Karpas-422 (cell line): ENCODE results near the gene GIPC1. TPM values are rescaled to one million over a fixed set of nuclear protein-coding genes. Genes with fewer than 3 reads are reported as not detected.

ENCODE experiments used
- DNase-seq: peaks from one replicate; pipeline ENCODE4 v3.0.0-alpha.2; 2015
- H2AFZ ChIP-seq: fragments of 200-600 bp; sonication (generic); 2 replicates; pipeline ENCODE4 v1.6.1; 2014; ENCODE audit warnings: antibody characterized with exemption, low read length, mixed read lengths
- H3K27ac ChIP-seq: fragments of 200-600 bp; sonication (generic); 2 replicates; pipeline ENCODE4 v1.5.1; 2014; ENCODE audit warnings: mild to moderate bottlenecking, low read length, moderate library complexity
- H3K27me3 ChIP-seq: fragments of 200-600 bp; sonication (generic); 2 replicates; pipeline ENCODE4 v1.6.1; 2014; ENCODE audit warnings: low read length, mixed read lengths
- H3K36me3 ChIP-seq: fragments of 200-600 bp; sonication (generic); 2 replicates; pipeline ENCODE4 v1.6.1; 2014; ENCODE audit warnings: low read length, mixed read lengths; ENCODE audit not compliant: insufficient read depth
- H3K4me1 ChIP-seq: fragments of 200-600 bp; sonication (generic); 2 replicates; pipeline ENCODE4 v1.6.1; 2014; ENCODE audit warnings: mild to moderate bottlenecking, low read length, mixed read lengths
- H3K4me2 ChIP-seq: fragments of 200-600 bp; sonication (generic); 2 replicates; pipeline ENCODE4 v1.6.1; 2014; ENCODE audit warnings: low read length, low read depth, mild to moderate bottlenecking; ENCODE audit not compliant: poor library complexity, severe bottlenecking
- H3K4me3 ChIP-seq: fragments of 200-600 bp; sonication (generic); 2 replicates; pipeline ENCODE4 v1.5.1; 2014; ENCODE audit warnings: mild to moderate bottlenecking, antibody characterized with exemption, low read length, mixed read lengths
- H3K79me2 ChIP-seq: fragments of 200-600 bp; sonication (generic); 2 replicates; pipeline ENCODE4 v1.6.1; 2014; ENCODE audit warnings: mild to moderate bottlenecking, low read length, mixed read lengths
- H3K9ac ChIP-seq: fragments of 200-600 bp; sonication (generic); 2 replicates; pipeline ENCODE4 v1.6.0; 2014; ENCODE audit warnings: low read length
- H3K9me2 ChIP-seq: fragments of 200-600 bp; sonication (generic), shearing (Covaris generic); replicated peaks from 2 replicates; pipeline ENCODE4 v1.6.0; 2014; ENCODE audit warnings: mild to moderate bottlenecking, low read length, moderate library complexity; ENCODE audit not compliant: insufficient read depth
- H3K9me3 ChIP-seq: fragments of 300-700, 200-600 bp; sonication (generic); 2 replicates; pipeline ENCODE4 v1.6.1; 2014; ENCODE audit warnings: low read length, mixed read lengths
- H4K20me1 ChIP-seq: fragments of 200-600 bp; sonication (generic); 2 replicates; pipeline ENCODE4 v1.6.1; 2014; ENCODE audit warnings: mild to moderate bottlenecking, antibody characterized with exemption, low read length, low read depth; ENCODE audit not compliant: insufficient read depth
- total RNA-seq: library from RNA; depleted of rRNA; stranded (reverse); fragments of >200 nt; shearing (Covaris generic); gene quantifications from 2 replicates; pipeline ENCODE4 v1.2.3, GENCODE V29; 2014; ENCODE audit warnings: low replicate concordance

Gene GIPC1
- total RNA-seq, 1 experiment from 2014 or later = 1.9 TPM

DNA sequence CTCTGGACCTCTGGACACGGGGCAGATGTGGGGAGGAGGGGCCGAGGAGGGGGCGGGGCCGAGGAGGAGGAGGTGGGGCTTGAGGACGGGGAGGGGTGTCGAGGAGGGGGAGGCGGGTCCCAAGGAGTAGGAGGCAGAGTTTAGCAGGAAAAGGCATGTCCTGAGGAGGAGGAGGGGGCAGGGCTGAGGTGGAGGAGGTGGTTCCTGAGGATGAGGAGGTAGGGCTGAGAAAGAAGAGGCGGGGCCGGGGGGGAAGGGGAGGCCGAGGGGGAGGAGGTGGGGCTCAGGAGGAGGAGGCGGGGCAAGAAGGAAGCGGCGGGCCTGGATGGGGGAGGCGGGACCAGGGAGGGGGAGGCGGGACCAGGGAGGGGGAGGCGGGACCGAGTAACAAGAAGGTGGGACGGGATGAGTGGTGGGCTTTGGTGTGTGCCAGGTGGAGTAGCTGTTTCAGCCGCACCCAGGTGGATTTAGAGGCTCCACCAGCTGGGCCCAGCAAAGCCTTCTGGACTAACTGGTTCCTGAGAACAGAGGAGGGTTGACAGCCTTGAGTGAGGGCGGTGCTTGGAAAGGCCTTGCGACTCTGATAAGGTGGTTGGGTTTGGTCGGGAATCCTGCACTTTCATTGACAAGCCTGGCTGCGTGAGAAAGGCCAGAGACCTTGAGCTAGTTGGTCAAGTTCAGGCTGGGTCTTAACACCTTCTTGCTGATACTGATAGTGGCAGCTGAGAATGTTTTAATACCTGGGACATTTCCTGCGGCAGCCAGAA lies 41.2 kb upstream of the GIPC1 start:
- no peaks in the 10 kb centered on the region for H3K36me3 ChIP-seq
- H3K27me3 ChIP-seq = no peaks in the 10 kb centered on the region
- peak overlapping the region; percentile 40; the same call in 1 of the 2 replicates for H3K4me3 ChIP-seq
- peaks cover 8% of the 10 kb centered on the region for H3K4me1 ChIP-seq
- no peak overlapping the region for H2AFZ ChIP-seq
- no peak overlapping the region for H3K9ac ChIP-seq
- peaks cover 14% of the 10 kb centered on the region; the same call in 1 of the 2 replicates for H4K20me1 ChIP-seq
- H3K9me3 ChIP-seq = no peaks in the 10 kb centered on the region
- H3K4me2 ChIP-seq = peak overlapping the region; percentile 56
- no peaks in the 10 kb centered on the region for H3K9me2 ChIP-seq
- peak; percentile 90 for DNase-seq
- no peak overlapping the region for H3K27ac ChIP-seq
- peaks cover 62% of the 10 kb centered on the region for H3K79me2 ChIP-seq

GRCh38 chr19:14533450-14533849 lies 37.5 kb upstream of the GIPC1 start:
- peaks cover 25% of the 10 kb centered on the region for H3K4me1 ChIP-seq
- no peak overlapping the region for H3K9ac ChIP-seq
- no peak overlapping the region for H3K4me3 ChIP-seq
- H3K9me2 ChIP-seq = no peaks in the 10 kb centered on the region
- no peak overlapping the region for H2AFZ ChIP-seq
- H3K27ac ChIP-seq = no peak overlapping the region
- no peak overlapping the region for H3K4me2 ChIP-seq
- DNase-seq = no peak
- H3K27me3 ChIP-seq = no peaks in the 10 kb centered on the region
- H3K79me2 ChIP-seq = peaks cover 63% of the 10 kb centered on the region
- peaks cover 14% of the 10 kb centered on the region; the same call in 1 of the 2 replicates for H4K20me1 ChIP-seq
- no peaks in the 10 kb centered on the region for H3K9me3 ChIP-seq
- no peaks in the 10 kb centered on the region for H3K36me3 ChIP-seq

GRCh38 chr19:14530506-14530905 lies 34.6 kb upstream of the GIPC1 start:
- peak overlapping the region; percentile 72 for H3K27ac ChIP-seq
- H2AFZ ChIP-seq = no peak overlapping the region
- peaks cover 20% of the 10 kb centered on the region for H3K4me1 ChIP-seq
- no peaks in the 10 kb centered on the region for H4K20me1 ChIP-seq
- H3K9me3 ChIP-seq = no peaks in the 10 kb centered on the region
- H3K36me3 ChIP-seq = no peaks in the 10 kb centered on the region
- DNase-seq = peak; percentile 62
- peak overlapping the region; percentile 92 for H3K4me2 ChIP-seq
- H3K9me2 ChIP-seq = no peaks in the 10 kb centered on the region
- H3K79me2 ChIP-seq = peaks cover 48% of the 10 kb centered on the region
- peak overlapping the region; percentile 91 for H3K4me3 ChIP-seq
- H3K27me3 ChIP-seq = no peaks in the 10 kb centered on the region
- peak overlapping the region; percentile 84 for H3K9ac ChIP-seq

- H3K79me2 ChIP-seq = peaks cover 48% of the 10 kb centered on the region
- peak overlapping the region; percentile 91 for H3K4me3 ChIP-seq
- H3K4me1 ChIP-seq = peaks cover 20% of the 10 kb centered on the region
- H4K20me1 ChIP-seq = no peaks in the 10 kb centered on the region
- H3K4me2 ChIP-seq = peak overlapping the region; percentile 92
- peak; percentile 72 for DNase-seq
- H3K9me2 ChIP-seq = no peaks in the 10 kb centered on the region
- H3K9me3 ChIP-seq = no peaks in the 10 kb centered on the region
- peak overlapping the region; percentile 72 for H3K27ac ChIP-seq
- H3K36me3 ChIP-seq = no peaks in the 10 kb centered on the region
- no peaks in the 10 kb centered on the region for H3K27me3 ChIP-seq
- H2AFZ ChIP-seq = peak overlapping the region; percentile 50; the same call in 1 of the 2 replicates
- H3K9ac ChIP-seq = peak overlapping the region; percentile 84
Observed at GRCh38 chr19:14530005-14530348, 34.0 kb upstream of the GIPC1 start.

DNA sequence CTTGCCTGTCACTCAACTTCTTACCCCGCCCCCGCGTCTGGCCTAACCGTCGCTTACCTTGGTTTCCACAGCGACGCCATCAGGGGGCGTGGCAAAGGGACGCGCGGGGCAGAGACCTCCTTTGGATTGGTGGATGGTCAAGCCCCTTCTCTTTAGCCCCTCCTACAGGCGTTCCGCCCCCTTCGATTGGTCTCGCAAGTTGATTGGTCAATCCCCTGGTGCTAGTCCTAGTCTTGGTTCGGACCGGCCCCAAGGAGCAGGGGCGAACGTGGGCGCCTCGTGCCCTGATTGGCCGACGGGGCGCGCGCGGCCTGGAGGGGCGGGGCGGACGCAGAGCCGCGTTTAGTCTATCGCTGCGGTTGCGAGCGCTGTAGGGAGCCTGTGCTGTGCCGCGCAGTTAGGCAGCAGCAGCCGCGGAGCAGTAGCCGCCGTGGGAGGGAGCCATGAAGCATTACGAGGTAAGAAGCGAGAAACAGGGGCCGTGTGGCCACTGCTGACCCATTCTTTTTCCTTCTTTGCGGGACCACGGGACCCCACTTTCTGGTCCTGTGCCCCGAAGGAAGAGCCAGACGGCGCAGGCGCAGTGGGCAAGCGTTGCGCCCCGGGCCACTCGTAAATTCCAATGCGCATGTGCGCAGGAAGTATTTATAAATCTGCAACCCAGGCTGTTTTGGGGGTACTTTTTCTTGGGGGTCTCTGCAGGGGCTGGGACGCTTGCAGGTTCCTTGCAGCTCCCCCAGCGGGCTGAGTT lies 33.5 kb upstream of the GIPC1 start, which contains the start of gene TECR:
TSS of gene TECR (plus strand) at position 341 of the 751 bp plus-strand sequence. CDS start at position 444, 103 bp downstream.
- peak within 1 kb of the TSS; percentile 91 for H3K4me3 ChIP-seq
- no peaks in the 10 kb centered on the region for H3K36me3 ChIP-seq
- peak within 1 kb of the TSS; percentile 84 for H3K9ac ChIP-seq
- peak within 1 kb of the TSS; percentile 92 for H3K4me2 ChIP-seq
- H3K27me3 ChIP-seq = no peaks in the 10 kb centered on the region
- H3K79me2 ChIP-seq = peaks cover 43% of the 10 kb centered on the region
- no peaks in the 10 kb centered on the region for H4K20me1 ChIP-seq
- H3K4me1 ChIP-seq = peaks cover 20% of the 10 kb centered on the region
- peak within 1 kb of the TSS; percentile 84 for H2AFZ ChIP-seq
- no peaks in the 10 kb centered on the region for H3K9me3 ChIP-seq
- peak within 1 kb of the TSS; percentile 72 for H3K27ac ChIP-seq
- DNase-seq = peak; percentile 100
- H3K9me2 ChIP-seq = no peaks in the 10 kb centered on the region

DNA sequence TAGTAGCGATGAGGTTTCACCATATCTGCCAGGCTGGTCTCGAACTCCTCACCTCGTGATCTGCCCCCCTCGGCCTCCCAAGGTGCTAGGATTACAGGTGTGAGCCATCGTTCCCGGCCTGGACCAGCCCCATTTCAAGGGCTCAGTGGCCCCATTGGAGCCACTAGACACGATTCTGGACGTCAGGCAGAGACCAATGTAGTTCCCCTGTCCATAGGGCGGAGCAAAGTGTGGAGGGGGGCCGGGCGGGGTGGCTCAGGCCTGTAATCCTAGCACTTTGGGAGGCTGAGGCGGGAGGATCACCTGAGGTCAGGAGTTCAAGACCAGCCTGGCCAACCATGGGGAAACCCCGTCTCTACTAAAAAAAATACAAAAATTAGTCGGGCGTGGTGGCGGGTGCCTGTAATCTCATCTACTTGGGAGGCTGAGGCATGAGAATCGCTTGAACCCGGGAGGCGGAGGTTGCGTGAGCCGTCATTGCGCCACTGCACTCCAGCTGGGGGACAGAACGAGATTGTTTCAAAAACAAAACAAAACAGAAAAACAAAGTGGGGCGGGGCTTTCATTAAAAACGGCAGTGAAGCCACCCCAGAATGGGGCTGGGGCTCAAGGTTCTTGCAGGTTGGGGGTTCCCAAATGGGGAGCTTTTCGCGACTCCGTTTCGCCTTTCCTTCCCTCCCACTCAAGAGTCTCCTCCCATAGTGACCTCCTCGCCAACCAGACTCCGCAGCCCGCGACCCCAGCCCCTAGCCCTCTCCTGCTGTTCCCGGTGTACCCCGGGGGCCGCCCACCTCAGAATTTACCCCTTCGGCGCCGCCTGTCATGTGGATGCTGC lies 32.7 kb upstream of the GIPC1 start:
- no peak overlapping the region for H3K27ac ChIP-seq
- peak overlapping the region; percentile 84 for H2AFZ ChIP-seq
- peak overlapping the region; percentile 69 for H3K4me3 ChIP-seq
- no peaks in the 10 kb centered on the region for H4K20me1 ChIP-seq
- H3K4me1 ChIP-seq = peaks cover 20% of the 10 kb centered on the region
- no peaks in the 10 kb centered on the region for H3K9me3 ChIP-seq
- no peaks in the 10 kb centered on the region for H3K9me2 ChIP-seq
- no peaks in the 10 kb centered on the region for H3K36me3 ChIP-seq
- no peaks in the 10 kb centered on the region for H3K27me3 ChIP-seq
- DNase-seq = no peak
- H3K79me2 ChIP-seq = peaks cover 40% of the 10 kb centered on the region
- H3K9ac ChIP-seq = peak overlapping the region; percentile 68
- peak overlapping the region; percentile 78 for H3K4me2 ChIP-seq

DNA sequence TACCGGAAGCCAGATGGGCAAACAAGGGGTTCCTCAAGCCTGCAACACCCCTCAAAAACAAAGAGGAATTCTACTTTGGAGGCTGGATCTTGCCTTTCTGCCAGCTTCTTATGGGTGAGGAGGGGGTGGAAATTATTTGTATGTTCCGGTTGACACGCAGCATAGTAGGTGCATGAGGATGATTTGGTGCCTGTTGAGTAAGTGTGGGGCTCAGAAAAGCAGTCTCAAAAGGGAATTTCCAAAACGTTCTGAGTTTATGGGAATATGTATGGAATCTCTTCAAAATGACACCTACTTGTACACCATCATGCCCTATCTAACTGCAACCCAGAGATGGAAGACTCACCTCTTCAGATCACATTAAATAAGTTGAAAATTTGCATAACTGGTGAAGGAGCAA lies 30.5 kb upstream of the GIPC1 start:
- no peak overlapping the region for H3K4me2 ChIP-seq
- H3K4me1 ChIP-seq = peaks cover 20% of the 10 kb centered on the region

More for the DNA sequence above, 30.5 kb upstream of the GIPC1 start:
- no peaks in the 10 kb centered on the region for H3K9me2 ChIP-seq
- no peaks in the 10 kb centered on the region for H3K27me3 ChIP-seq
- no peak overlapping the region for H3K4me3 ChIP-seq
- no peak overlapping the region for H2AFZ ChIP-seq
- H3K79me2 ChIP-seq = peaks cover 18% of the 10 kb centered on the region
- DNase-seq = no peak
- H3K9me3 ChIP-seq = no peaks in the 10 kb centered on the region
- H3K27ac ChIP-seq = no peak overlapping the region
- no peaks in the 10 kb centered on the region for H3K36me3 ChIP-seq
- H3K9ac ChIP-seq = no peak overlapping the region
- no peaks in the 10 kb centered on the region for H4K20me1 ChIP-seq
